ENCODE data around the gene CCDC167.

The CCDC167 gene

GRCh38 chr6:37482606-37483251 lies 17.0 kb downstream of the CCDC167 start:
- DNase-seq (ENCODE audit: extremely low read depth, insufficient read length), result no peak
- TF ChIP-seq CTCF (IDR thresholded peaks at IDR 0.05; ENCODE audit: insufficient read depth, low read length, poor library complexity, severe bottlenecking), result no peak
- H3K27me3 ChIP-seq (replicated peaks; ENCODE audit: control insufficient read depth, insufficient read depth, low read length), result no peaks in the 10 kb centered on the region
- no peak overlapping the region for H3K4me3 ChIP-seq (replicated peaks; ENCODE audit: low read depth, low read length)
- H3K36me3 ChIP-seq (ENCODE audit: control insufficient read depth, insufficient read depth, low read length), result peaks cover 64% of the 10 kb centered on the region

- DNase-seq (ENCODE audit: extremely low read depth, insufficient read length), result no peak
- no peak for TF ChIP-seq CTCF (IDR thresholded peaks at IDR 0.05; ENCODE audit: insufficient read depth, low read length, poor library complexity, severe bottlenecking)
- peaks cover 68% of the 10 kb centered on the region for H3K36me3 ChIP-seq (ENCODE audit: control insufficient read depth, insufficient read depth, low read length)
- no peaks in the 10 kb centered on the region for H3K27me3 ChIP-seq (replicated peaks; ENCODE audit: control insufficient read depth, insufficient read depth, low read length)
- no peak overlapping the region for H3K4me3 ChIP-seq (replicated peaks; ENCODE audit: low read depth, low read length)
Measured at GRCh38 chr6:37481711-37482605, 17.7 kb downstream of the CCDC167 start.

GRCh38 chr6:37480951-37481534 lies 18.6 kb downstream of the CCDC167 start:
- no peak overlapping the region for H3K4me3 ChIP-seq (replicated peaks; ENCODE audit: low read depth, low read length)
- no peak for DNase-seq (ENCODE audit: extremely low read depth, insufficient read length)
- H3K36me3 ChIP-seq (ENCODE audit: control insufficient read depth, insufficient read depth, low read length), result peaks cover 66% of the 10 kb centered on the region
- H3K27me3 ChIP-seq (replicated peaks; ENCODE audit: control insufficient read depth, insufficient read depth, low read length), result no peaks in the 10 kb centered on the region
- TF ChIP-seq CTCF (IDR thresholded peaks at IDR 0.05; ENCODE audit: insufficient read depth, low read length, poor library complexity, severe bottlenecking), result no peak

- H3K36me3 ChIP-seq (ENCODE audit: control insufficient read depth, insufficient read depth, low read length), result peaks cover 70% of the 10 kb centered on the region
- DNase-seq (ENCODE audit: extremely low read depth, insufficient read length), result no peak
- TF ChIP-seq CTCF (IDR thresholded peaks at IDR 0.05; ENCODE audit: insufficient read depth, low read length, poor library complexity, severe bottlenecking), result no peak
- no peak overlapping the region for H3K4me3 ChIP-seq (replicated peaks; ENCODE audit: low read depth, low read length)
- no peaks in the 10 kb centered on the region for H3K27me3 ChIP-seq (replicated peaks; ENCODE audit: control insufficient read depth, insufficient read depth, low read length)
Measured at GRCh38 chr6:37480118-37480736, 19.5 kb downstream of the CCDC167 start.

GRCh38 chr6:37479266-37479854 lies 20.3 kb downstream of the CCDC167 start:
- Histone ChIP-seq H3K27me3 (replicated peaks; ENCODE audit: control insufficient read depth, insufficient read depth, low read length) (no peaks in the 10 kb centered on the region), H3K36me3 (ENCODE audit: control insufficient read depth, insufficient read depth, low read length) (peaks cover 76% of the 10 kb centered on the region), H3K4me3 (replicated peaks; ENCODE audit: low read depth, low read length) (no peak overlapping the region)
- no peak for TF ChIP-seq CTCF (IDR thresholded peaks at IDR 0.05; ENCODE audit: insufficient read depth, low read length, poor library complexity, severe bottlenecking)
- no peak for DNase-seq (ENCODE audit: extremely low read depth, insufficient read length)
